GM18498 (cell line): Measurements from ENCODE around the gene TRMT5.
A peak's percentile ranks its signal among the peaks of the same experiment; 100 is the strongest.

Experiments
- ATAC-seq: cut with Tn5 transposase; IDR thresholded peaks from one replicate; pipeline ENCODE4 v1.9.1; 2021; ENCODE audit warnings: mild to moderate bottlenecking, moderate library complexity; ENCODE audit not compliant: unreplicated experiment

Gene TRMT5

DNA sequence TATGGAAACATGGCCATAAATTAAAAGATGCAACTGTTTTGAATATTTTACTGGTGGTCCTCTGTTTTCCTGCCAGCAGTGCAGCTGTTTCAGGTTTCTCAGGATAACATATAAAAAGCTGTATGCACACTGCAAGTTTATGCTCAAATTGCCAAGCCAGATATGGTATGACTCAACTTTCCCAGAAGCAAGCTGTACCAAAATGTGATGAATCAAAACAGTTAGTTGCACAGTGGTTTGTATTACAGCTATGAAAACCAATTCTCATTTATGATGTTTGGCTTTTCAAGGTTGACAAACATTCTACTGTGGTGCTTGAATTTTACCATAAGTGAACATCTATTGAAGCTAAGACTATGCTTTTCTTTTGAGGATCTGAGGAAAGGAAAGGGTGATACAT is 15.5 kb downstream of the TRMT5 start:
- ATAC-seq: no peak

DNA sequence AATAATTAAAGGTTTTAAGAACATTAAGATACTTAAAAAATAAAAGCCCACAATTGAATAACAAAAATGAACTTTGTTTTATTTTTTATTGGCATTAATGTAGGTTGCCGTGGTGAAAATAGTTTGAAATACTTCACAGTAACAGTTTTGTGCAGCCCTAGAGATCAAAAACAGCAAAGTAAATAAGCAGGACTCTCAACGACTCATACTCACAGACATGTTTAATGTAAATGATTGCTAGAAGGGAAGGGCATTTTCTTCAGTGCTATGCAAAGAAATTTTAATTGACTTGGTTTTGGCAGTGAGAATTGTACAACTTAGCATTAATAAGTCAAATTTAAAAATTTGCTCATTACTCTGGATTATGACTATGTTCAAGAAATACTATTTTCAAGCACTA is 16.0 kb downstream of the TRMT5 start:
- ATAC-seq: no peak

GRCh38 chr14:60963761-60964160 is 17.1 kb downstream of the TRMT5 start:
- no peak for ATAC-seq

DNA sequence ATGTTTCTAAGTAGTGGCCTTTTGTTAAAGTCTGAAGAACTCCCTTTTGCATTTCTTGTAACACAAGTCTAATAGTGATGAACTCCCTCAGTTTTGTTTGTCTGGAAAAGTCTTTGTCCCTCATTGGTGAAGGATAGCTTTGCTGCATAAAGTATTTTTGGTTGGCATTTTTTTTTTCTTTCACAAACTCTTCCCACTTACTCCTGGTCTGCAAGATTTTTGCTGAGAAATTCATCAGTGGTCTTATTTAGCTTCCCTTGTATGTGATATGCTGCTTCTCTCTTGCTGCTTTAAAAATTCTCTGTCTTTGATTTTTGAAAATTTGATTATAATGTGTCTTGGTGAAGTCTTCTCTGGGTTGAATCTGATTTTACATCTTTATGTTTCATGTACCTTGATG is 22.7 kb downstream of the TRMT5 start:
- ATAC-seq: no peak

GRCh38 chr14:60956632-60957031 is 24.2 kb downstream of the TRMT5 start:
- no peak for ATAC-seq

DNA sequence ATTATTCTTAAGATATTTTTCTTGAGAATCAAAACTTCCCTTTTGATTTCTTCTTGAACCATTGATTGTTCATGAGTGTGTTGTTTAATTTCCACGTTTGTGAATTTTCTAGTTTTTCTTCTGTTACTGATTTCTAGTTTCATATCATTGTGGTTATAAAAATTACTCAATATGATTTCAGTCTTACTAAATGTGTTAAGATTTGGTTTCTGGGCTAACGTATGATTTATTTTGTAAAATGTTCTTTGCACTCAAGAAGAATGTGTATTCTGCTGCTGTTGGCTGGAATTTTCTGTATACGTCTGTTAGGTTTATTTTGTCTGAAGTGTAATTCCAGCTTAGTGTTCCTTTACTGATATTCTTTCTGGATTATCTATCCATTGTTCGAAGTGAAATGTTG is 24.7 kb downstream of the TRMT5 start:
- no peak for ATAC-seq

- ATAC-seq: no peak
These were observed 29.0 kb downstream of the TRMT5 start for GRCh38 chr14:60951776-60952435.

- no peak for ATAC-seq
These were observed 34.1 kb downstream of the TRMT5 start for GRCh38 chr14:60946773-60947172.

- no peak for ATAC-seq
These were observed 34.9 kb downstream of the TRMT5 start for GRCh38 chr14:60945984-60946383.

DNA sequence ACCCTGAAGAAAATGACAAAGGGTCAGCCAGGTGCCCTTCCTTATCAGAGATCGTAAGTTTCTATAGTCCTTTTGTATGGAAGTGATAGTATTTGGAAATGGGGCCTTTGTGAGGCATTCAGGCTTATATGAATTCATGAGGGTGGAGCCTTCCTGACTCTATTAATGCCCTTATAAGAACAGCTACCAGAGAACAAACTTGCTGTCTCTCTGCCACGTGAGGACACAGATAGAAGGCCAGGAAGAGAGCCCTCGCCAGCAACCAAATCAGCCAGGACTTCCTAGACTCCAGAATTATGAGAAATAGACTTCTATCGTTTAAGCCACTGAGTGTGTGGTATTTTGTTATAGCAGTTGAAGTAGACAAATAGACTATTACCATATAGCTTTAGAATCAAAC is 36.7 kb downstream of the TRMT5 start:
- no peak for ATAC-seq

DNA sequence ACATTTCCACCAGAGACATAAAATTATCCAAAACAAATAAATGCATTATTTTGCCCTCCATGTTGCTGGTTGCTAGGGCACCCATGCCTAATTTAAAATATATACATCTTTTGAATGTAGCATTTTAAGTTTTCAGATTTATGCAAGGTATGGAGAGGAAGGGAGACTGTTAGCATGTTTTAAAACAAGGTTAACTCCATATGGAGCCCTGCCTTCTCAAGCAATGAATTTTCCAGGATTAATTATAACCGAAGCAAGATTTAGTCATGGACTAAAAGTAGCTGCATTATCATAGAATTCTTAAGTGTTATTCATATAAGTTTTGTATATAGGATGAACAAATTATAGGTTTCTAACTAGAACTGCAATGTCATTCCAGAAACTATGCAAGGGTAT is 37.2 kb downstream of the TRMT5 start:
- no peak for ATAC-seq

DNA sequence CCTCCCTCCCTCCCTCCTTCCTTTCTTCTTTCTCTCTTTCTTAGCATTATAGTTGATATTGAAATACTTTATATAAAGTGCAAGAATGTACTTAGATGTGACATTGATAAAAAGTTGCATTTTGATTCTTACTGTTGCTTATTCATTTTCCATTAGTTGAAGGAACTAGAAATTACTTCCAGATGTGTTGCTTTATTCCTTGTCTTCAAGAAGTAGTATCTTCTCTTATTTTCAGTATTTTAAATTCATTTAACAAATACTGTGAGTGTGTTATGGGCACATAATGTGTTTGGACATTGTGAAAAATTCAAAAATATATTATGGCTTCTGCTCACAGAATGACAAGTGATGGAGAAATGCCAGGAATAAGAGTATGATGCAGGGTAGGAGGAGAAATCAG is 45.6 kb downstream of the TRMT5 start:
- ATAC-seq: no peak

DNA sequence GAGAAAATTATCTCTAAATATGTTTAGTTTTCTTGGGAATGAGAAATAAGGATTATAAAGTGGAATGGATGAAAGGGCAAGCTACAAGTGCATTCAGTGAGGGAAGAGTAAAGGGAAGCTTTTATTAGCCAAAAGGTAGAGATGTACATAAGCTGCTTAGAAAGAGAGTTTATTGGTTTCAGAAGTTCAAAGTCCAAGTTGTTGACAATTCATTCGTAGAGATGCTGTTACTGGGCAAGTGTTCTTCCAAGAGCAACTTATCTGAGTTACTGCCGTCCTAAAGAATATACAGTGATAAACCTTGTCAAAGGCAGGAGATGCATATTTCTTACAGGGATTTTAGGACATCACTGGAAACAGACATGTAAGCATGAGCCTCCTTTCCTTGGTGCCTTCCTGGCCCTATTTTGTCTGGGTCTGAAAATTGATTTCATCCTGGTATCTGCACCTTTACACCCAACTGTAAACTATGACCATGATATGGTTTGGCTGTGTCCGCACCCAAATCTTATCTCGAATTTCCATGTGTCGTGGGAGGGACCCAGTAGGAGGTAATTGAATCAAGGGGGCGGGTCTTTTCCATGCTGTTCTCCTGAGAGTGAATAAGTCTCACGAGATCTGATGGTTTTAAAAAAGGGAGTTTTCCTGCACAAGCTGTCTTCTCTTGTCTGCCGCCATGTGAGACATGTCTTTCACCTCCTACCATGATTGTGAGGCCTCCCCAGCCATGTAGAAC is 46.8 kb downstream of the TRMT5 start:
- no peak for ATAC-seq

DNA sequence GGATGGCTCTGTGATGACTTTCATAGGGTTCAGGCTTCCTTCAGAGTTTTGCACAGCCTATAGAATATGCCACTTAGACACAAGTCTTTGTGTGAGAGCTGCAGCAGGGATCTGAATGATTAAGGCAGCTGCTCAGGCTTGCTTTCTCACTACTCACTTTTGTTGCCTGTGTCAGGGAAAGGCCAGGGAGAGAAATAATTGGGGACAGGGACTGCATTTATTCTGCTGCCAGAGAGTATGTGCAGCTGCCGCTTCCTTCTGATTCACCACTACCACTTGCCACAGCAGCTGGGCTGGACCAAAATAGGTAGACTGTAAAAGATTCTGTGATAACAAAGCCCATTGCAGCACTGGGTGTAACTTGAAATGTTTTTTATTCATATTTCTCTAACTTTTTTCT is 49.7 kb downstream of the TRMT5 start:
- ATAC-seq: no peak

DNA sequence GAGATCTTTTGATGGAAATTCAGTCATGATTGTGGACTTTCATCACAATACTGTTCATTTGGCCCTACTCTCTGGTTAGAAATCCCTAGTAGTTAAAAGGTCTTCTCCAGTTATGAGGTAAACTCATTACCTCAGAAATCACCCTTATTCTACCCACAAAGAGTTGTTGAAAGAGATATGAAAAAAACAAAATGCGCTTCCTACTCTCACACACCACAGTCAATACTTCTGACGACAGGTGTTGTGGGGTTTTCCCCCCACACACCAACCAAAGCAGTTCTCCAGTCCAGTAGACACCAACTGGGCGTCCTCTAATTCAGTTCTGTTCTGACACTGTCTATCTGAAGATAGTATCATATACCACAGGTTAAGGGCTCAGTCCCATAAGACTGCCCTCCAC is 54.9 kb downstream of the TRMT5 start:
- ATAC-seq: peak; percentile 97

- no peak for ATAC-seq
These were observed 55.6 kb downstream of the TRMT5 start for GRCh38 chr14:60925286-60925685.

DNA sequence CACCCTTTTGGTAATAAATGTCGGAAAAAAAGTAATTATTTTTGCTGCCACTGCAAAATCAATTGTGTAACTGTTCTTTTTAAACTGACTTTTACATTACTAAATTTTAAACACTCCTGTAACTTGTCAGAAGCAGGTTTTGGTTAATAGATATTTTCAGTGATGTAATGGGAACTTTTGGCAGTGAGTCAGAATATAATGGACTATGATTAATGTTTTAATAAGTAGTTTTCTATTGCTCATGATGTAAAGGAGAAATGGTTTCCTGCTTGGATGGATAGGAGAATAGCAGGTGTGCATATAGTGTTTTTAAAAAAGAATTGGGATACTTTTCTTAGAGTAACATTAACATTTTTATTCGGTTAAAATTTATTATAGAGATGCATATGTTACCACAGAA is 58.8 kb downstream of the TRMT5 start:
- ATAC-seq: no peak
